Stimulated activated CD8-positive, alpha-beta memory T cell treated with anti-CD3 and anti-CD28 coated beads, Interleukin-7, amount 100 ng/mL, for 4 hours (primary cell): ENCODE data around the gene SMCO1.
"Not testable (repeated sequence)": the region's sequence is repeated elsewhere in the genome, so short reads cannot be mapped to it uniquely, and the experiment has no call there.

Source experiments
- DNase-seq, 2 donors: peaks; one replicate each; pipeline ENCODE4 v3.0.0-alpha.2; 2020; ENCODE audit warnings: low read depth in 2 of 2

The SMCO1 gene, protein sequence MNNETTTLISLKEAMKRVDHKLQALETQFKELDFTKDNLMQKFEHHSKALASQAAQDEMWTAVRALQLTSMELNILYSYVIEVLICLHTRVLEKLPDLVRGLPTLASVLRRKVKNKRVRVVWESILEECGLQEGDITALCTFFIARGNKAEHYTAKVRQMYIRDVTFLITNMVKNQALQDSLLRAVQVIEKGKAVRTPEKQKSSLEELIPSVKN

DNA sequence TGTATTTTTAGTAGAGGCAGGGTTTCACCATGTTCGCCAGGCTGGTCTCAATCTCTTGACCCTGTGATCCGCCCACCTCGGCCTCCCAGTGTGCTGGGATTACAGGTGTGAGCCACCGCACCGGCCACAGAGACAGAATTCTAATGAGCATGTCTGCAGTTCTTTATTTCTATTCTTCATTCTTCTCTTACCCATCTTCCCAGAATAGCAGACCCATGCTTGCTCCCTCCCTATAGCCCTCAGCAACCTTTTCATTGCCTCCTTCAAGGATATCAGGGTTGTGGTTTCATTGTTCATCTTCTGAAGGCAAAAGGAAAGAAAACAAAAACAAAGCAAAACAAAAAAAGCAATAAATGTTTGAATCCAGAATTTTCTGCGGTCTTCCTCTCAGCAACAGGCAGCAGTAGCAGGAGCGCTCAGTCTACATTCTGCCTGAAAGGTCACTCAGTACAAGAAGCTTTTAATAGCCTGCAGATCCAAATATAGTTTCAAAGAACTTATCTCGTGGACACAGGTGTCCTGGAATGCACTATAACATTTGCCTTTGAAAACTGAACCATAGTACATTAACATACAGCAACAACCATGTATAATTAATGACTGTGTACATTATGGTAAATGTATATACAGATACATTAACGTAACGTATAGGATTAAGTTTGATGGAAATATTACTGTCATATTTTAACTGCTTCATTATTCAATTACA, at the start of gene SMCO1:
SMCO1 (minus strand) TSS at position 434 of the 709 bp plus-strand sequence; CDS start at position 297, 137 bp downstream.
- DNase-seq, result no peak

DNA sequence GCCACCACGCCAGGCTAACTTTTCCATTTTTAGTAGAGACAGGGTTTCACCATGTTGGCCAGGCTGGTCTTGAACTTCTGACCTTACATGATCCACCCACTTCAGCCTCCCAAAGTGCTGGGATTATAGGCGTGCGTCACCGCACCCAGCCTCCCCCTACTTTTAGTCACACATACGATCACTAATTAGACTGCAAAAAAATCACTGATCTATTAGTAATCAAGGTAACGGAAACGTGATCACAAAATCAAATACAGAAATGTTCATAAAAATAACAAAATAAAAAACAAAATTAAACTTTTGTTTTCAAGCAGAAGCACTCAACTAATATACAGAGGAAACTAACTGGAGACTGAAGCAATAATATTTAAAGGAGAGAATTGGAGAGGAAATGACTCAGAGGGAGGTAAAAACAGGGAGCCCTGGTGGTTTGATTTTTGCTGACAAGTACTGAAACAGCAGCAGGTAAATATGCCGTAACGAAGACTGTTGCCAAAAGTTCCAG, 48.6 kb upstream of the SMCO1 start:
- no peak for DNase-seq

DNA sequence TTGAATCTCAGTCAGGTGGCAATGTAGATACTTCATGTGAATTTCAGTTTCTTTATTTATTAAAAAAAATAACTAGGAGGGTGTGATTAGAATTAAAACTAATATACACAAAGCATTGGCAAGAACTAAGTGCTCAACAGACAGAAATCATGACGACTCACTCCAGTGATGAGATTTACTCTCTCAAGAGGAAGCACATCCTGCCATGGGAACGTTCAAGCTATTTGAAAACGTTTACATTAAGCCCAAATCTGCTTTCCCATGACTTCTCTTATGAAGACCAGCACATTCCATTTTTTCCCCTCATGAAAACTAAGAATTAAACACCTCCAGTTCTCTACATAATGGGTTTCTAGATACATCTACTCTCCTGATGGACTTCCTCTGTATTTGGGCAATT, 44.7 kb upstream of the SMCO1 start:
- DNase-seq, result no peak

DNA sequence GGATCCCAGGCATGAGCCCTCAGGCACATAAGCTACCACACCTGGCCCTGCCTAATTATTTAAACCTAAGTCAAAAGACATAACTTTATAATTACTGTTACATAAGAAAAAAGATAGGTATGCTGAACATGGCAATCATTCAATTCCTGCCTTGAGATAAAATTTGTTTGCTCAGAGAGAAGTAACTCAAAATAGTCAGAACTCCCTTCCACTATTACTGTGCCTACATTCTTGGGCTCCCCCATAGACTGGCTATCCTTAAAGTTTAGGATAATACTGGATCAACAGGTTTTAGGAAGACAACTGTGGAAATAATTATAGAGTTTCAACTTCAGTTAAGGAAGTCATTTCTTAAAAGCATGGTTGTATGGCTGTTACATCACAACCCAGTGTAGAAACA, 43.3 kb upstream of the SMCO1 start:
- no peak for DNase-seq

DNA sequence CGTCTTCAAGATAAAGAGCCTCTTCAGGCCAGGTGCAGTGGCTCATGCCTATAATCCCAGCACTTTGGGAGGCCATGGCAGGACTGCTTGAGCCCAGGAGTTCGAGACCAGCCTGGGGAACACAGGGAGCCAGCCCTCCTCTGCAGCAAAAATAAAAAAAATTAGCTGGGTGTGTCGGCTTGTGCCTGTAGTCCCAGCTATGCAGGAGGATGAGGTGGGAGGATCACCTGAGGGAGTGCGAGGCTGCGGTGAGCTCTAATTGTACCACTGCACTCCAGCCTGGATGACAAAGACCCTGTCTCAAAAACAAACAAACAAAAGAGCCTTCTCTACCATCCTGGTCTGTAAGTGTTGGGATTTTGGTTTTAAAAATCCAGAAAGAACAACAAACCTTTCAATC, 42.1 kb upstream of the SMCO1 start:
- no peak for DNase-seq

DNA sequence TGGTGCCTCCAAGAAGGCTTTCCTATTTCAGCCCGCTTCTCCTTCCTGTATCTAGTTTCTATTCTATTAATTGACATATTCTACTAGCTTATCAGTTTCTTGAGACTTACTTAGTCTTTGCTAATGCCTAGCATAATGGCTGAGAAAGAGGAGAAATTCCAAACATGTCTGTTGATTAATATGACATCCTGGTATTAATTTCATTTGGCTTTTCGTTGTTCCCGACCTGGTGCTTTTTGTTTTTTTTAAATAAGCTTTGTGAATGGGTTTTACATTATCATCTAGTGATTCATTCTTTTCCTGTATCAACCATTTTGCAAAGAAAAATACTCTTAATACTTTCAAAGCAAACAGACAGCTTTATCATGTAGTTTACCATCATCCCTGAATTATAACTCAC, 40.1 kb upstream of the SMCO1 start:
- no peak for DNase-seq

DNA sequence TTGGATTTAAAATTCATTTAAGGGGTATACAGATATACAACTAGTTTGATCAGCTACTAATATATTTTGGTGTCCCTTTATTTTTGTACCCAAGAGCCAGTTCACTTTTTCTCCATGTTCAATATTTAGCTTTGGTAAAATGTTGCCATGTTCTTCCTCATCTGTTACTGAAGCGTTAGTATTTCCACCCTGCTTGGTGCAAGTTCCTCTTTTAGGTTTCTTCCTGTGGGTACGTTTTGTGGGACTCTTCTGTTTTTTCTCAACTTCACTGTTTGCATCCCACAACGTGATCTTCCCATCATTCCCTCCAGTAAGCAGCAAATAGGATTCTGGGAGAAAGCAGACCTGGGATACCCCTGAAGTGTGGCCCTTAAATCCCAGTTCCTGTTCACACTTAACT, 39.1 kb upstream of the SMCO1 start:
- no peak for DNase-seq

DNA sequence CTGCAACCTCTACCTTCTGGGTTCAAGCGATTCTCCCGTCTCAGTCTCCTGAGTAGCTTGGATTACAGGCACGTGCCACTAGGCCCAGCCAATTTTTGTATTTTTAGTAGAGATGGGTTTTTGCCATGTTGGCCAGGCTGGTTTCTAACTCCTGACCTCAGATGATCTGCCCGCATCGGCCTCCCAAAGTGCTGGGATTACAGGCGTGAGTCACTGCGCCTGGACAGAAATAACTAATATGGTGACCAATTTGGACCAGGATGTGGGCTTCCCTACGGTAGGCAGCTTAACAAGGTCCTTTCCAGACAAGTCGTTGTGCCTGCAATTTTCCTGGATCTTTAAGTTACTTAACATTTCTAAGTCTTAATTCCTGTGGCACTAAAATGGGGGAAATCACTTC, 38.4 kb upstream of the SMCO1 start:
- no peak for DNase-seq

DNA sequence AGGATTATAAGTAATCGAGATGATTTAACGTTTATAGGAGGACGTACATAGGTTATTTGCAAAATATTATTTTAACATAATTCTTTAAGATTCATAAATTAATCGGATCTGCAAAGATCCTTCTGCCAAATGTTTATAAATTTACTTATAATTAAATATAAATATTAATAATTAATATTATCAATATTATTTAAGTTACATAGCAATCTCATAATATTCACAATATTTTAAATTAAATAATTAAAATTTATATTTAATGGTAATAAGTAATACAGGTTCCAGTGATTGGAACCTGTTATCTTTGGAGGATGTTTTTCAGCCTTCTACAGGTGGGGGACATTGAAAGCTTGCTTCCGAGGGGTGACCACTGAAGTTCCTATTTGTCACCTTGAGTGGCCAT, 37.1 kb upstream of the SMCO1 start:
- no peak for DNase-seq

DNA sequence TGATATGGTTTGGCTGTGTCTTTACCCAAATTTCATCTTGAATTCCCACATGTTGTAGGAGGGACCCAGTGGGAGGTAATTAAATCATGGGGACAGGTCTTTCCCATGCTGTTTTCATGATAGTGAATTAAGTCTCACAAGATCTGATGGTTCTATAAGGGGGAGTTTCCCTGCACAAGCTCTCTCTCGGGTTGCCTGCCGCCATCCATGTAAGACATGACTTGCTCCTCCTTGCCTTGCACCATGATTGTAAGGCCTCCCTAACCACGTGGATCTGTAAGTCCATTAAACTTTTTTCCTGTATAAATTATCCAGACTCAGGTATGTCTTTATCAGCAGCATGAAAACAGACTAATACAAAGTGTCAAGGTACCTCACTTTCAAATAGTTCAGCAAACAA, 35.0 kb upstream of the SMCO1 start:
- DNase-seq, result not testable (repeated sequence)

DNA sequence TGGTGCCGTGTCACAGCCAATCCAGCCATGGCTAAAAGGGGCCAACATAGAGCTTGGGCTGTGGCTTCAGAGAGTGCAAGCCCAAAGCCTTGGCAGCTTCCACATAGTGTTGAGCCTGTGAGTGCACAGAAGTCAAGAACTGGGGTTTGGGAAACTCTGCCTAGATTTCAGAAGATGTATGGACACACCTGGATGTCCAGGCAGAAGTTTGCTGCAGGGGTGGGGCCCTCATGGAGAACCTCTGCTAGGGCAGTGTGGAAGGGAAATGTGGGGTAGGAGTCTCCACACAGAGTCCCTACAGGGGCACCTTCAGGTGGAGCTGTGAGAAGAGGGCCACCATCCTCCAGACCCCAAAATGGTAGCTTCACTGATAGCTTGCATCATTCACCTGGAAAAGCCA, 34.2 kb upstream of the SMCO1 start:
- not testable (repeated sequence) for DNase-seq

DNA sequence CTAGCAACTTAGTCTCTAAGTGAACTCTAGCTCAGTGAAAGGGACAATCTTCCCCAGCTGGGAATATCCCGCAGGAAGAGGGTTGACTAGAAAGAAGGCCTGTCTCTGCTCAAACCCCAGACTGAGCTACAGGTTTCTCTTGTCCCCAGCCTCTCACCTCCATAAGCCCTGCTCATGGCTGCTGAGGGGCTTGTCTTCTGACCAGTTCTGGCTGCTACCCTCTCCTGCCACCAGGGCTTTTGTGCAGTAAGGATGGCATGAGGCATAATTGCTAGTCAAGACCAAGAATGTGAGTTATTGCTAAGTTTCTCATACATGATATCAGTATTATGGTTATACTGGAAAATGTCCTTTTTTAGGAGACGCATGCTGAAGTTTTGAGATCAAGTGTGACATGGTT, 31.9 kb upstream of the SMCO1 start:
- no peak for DNase-seq

DNA sequence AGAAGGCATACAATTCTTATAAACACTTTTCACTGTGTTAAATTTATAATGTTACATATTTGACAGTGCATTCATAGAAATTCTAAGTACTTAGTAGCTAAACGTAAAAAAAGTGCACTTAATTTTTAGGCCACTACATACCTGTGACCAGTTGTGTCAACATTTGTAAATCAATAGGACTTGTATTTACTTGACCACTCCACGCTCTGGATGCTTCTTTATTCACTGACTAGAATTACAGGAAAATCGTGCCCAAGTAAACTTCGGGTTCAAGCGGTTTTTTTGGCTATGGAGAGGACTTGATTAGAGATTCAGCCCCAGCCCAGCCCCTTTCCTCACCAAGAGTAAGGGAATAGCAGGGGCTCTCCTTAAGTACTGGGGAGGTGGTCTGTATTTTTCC, 31.4 kb upstream of the SMCO1 start:
- no peak for DNase-seq

DNA sequence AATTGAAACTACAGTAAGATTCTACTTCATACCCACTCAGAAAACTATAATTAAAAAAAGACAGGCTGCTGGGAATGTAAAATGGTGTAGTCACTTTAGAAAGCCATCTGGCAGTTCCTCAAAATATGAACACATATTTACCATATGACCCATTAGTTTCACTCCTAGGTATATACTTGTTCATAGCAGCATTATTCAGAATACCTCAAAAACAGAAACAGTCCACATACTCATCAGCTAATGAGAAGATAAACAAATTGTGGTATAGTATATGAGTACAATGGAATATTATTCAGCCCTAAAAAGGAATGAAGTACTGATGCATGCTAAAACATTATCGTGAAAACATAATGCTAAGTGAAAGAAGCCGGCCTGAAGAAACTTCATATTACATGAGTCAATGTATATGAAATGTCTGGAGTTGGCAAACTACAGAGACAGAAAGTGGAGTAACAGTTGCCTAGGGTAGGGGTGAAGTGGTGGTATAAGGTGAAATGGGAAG, 29.4 kb upstream of the SMCO1 start:
- no peak for DNase-seq

DNA sequence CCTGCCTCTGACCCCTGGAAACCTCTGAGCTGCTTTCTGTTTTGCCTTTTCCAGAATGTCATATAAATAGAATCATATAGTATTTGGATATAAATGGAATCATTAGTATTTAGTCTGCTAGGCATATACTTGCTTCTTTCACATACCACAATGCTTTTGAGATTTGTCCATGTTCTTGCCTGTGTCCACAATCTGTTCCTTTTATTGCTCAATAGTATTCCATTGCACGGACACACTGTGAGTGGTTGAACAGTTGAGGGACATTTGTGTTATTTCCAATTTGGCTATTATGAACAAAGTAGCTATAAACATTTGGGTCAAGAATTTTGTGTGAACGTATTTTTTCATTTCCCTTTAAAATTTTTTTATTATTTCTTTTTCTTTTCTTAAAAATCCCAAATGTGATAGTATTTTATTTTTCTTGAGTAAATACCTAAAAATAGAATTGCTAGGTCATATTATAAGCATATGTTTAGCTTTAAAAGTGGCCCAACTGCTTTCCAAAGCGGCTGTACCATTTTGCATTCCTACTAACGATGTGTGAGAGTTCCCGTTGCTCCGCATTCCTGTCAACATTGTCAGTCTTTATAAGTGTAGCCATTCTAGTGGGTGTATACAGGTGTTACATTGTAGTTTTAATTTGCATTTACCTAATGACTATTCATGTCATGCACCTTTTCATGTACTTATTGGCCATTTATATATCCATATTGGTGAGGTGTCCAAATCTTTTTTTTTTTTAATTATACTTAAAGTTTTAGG, 26.7 kb upstream of the SMCO1 start:
- DNase-seq, result no peak

DNA sequence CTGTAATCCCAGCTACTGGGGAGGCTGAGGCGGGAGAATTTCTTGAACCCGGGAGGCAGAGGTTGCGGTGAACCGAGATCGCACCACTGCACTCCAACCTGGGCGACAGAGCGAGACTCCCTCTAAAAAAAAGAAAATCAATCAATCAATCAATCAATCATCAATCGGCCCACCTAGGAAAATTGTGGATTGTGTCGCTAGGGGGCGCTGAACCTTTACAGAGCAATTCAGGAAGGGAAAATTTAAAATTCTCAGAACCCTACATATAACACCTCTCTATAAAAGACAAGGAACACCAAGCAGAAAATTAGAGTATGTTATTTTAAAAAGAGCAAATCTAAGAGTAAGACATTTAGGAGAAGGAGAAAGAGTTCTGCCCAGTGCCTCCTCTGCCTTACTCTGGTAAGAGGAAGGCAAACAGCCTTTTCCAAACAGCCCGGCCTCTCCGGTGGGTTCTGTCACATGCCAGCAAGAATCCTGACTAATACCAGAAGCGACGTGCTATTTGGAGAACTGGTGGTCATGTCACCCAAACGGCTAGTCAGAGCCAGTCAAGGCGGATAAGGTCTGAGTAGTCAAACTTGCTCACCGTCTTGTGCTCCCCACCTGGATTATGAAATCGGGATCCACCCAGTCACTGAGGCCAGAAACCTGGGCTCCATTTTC, 22.3 kb upstream of the SMCO1 start:
- DNase-seq, result peak; percentile 29 to 57

DNA sequence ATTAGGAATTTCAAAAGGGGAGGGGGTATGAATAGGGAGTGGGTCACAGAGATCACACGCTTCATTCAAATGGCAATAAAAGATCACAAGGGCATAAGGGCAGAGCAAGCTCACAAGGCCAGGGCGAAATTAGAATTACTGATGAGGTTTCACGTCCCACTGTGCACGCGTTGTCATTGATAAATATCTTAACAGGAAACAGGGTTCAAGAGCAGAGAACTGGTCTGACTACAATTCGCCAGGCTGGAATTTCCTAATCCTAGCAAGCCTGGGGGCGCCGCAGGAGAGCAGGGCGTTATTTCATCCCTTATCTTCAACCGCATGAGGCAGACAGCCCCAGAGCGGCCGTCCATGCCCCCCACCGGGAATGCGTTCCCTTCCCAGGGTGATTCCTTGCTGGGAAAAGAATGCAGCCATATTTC, 18.1 kb upstream of the SMCO1 start:
- no peak for DNase-seq

DNA sequence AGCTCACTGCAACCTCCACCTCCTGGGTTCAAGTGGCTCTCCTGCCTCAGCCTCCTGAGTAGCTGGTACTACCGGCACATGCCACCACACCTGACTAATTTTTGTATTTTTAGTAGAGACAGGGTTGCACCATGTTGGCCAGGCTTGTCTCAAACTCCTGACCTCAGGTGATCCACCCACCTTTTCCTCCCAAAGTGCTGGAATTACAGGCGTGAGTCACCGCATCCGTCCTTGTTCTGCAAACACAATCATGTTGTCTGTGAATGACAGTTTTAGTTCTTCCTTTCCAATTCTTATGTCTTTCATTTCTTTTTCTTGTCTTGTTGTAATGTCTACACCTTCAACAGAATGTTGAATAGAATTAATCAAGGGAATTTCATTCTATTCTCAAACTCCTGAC, 16.3 kb upstream of the SMCO1 start:
- DNase-seq, result no peak

DNA sequence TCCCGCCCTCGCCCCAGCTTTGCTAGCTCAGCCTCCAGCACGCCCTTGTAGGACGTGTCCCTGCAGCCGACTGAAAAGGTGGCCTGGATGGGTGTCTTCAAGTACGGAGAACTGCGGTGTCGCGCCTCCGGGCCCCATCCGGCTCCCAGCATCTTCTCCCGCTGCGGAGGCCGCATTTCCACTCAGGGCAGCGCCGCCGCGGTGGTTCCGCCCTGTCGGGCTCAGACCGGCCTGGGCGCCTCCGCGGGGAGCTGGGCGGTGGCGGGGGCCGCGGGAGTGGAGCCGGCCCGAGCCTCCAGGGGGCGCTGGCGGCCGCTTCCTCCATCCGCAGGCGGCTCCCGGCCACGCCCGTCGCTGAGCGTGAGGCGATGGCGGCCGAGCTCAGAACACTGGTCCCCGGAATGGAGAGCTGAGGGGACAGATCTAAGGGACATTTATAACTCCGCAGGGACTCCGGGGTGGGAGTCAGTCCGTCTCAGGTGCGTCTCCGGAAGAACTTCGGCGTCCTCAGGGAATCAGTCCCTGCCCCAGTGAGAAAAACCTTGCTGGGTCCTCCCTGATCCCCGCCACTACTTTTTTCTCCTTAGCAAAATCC, 13.6 kb upstream of the SMCO1 start:
- DNase-seq, result peak; percentile 47 to 67

DNA sequence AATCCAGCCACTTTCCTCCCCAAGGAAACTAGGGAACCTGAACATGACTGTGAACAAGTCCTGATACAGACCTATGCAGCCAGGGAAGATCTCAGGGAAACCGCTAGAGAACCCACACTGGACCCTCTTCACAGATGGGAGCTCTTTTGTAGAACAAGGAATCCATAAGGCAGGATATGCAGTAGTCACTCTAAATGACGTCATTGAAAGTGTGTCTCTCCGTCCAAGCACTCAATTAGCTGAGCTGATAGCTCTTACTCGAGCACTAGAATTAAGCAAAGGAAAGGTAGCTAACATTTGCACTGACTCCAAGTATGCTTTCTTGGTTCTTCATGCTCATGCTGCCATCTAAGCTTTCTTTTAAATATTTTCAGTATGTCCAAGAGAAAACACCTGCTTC, 10.0 kb upstream of the SMCO1 start:
- DNase-seq, result no peak

DNA sequence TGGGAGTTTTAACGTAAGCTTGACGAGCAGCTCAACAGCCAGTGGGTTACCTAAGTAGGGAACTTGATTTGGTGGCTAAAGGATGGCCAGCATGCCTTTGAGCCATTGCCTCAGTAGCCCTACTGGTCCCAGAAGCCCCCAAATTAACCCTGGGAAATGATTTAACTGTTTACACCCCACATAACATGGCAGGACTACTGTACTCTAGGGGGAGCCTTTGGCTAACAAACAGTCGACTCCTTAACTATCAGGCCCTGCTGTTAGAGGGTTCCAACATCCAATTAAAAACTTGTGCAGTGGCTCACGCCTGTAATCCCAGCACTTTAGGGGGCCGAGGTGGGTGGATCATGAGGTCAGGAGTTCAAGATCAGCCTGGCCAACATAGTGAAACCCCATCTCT, 9.4 kb upstream of the SMCO1 start:
- no peak for DNase-seq

DNA sequence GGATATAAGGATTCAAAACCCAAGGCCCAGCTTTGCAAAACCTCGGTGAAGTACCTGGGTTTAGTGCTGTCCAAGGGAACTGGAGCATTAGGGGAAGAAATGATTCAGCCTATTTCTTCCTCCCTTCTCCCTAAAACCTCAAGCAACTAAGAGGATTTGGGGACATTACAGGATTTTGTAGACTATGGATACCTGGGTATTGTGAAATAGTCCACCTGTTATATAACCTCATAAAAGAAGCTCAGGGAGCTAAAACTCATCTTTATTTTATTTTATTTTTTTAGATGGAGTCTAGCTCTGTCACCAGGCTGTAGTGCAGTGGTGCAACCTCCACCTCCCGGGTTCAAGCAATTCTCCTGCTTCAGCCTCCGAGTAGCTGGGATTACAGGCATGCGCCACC, 8.7 kb upstream of the SMCO1 start:
- DNase-seq, result no peak
